BLaER1 (cell line): ENCODE measurements around the gene SLCO3A1.
A peak's percentile ranks its signal among the peaks of the same experiment; 100 is the strongest.

Experiments used
- H3K27ac ChIP-seq: shearing (Covaris generic); formaldehyde crosslinking; 2 replicates; pipeline ENCODE4 v1.8.1; 2022
- H3K27me3 ChIP-seq: shearing (Covaris generic); formaldehyde crosslinking; 2 replicates; pipeline ENCODE4 v1.8.1; 2022
- H3K36me3 ChIP-seq: shearing (Covaris generic); formaldehyde crosslinking; 2 replicates; pipeline ENCODE4 v1.8.1; 2022
- H3K4me1 ChIP-seq: shearing (Covaris generic); formaldehyde crosslinking; 2 replicates; pipeline ENCODE4 v1.8.1; 2022
- H3K4me2 ChIP-seq: shearing (Covaris generic); formaldehyde crosslinking; 2 replicates; pipeline ENCODE4 v1.8.1; 2022
- H3K4me3 ChIP-seq: shearing (Covaris generic); formaldehyde crosslinking; 2 replicates; pipeline ENCODE4 v1.8.1; 2022
- H3K9ac ChIP-seq: shearing (Covaris generic); formaldehyde crosslinking; 2 replicates; pipeline ENCODE4 v1.8.1; 2022
- H3K9me3 ChIP-seq: shearing (Covaris generic); formaldehyde crosslinking; 2 replicates; pipeline ENCODE4 v1.8.1; 2022
- H4K20me1 ChIP-seq: shearing (Covaris generic); formaldehyde crosslinking; 2 replicates; pipeline ENCODE4 v1.8.1; 2022
- Cebpa-rat ChIP-seq: shearing (Covaris generic); IDR thresholded peaks from 2 replicates; pipeline ENCODE4 v1.8.1; 2022

The SLCO3A1 gene

DNA sequence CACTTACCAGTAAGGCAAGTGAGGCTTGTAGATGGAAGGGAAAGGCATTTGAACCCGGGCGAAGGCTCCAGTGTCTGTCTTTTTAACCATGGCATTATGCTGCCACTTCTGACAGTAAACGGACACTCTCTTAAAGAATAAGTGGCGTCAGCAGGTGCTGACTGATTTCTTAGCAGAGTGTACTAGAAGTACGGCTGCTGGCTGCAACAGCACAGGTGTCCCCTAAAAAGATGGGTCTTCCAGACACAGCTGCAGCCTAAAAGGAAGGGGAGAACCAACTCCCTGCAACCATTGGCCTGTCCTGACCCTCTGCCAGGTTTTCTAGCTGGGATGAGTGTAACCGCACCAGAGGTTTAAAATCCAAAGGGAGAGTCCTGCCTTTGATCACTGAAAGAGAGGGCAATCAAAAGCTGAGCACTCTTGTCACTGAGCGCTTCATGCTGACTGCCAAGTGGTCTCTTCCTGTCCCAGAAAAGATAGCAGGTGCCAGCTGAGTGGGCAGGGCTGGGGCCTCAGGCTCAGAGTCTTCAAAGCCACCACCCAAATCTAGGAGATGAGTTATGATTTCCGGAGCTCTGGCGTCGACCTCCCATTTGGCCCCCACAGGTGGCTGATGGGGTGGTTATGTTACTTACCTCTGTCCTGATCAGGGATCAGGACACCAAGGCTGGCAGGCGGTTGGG lies 255.8 kb downstream of the SLCO3A1 start:
- Histone ChIP-seq H3K4me1 (peaks cover 43% of the 10 kb centered on the region), H3K4me2 (peak overlapping the region; percentile 67), H3K4me3 (no peak overlapping the region), H4K20me1 (no peaks in the 10 kb centered on the region), H3K27me3 (no peaks in the 10 kb centered on the region), H3K9me3 (no peaks in the 10 kb centered on the region), H3K36me3 (no peaks in the 10 kb centered on the region), H3K27ac (no peak overlapping the region; the same call in 1 of the 2 replicates), H3K9ac (no peak overlapping the region)
- no peak for TF ChIP-seq Cebpa-rat

DNA sequence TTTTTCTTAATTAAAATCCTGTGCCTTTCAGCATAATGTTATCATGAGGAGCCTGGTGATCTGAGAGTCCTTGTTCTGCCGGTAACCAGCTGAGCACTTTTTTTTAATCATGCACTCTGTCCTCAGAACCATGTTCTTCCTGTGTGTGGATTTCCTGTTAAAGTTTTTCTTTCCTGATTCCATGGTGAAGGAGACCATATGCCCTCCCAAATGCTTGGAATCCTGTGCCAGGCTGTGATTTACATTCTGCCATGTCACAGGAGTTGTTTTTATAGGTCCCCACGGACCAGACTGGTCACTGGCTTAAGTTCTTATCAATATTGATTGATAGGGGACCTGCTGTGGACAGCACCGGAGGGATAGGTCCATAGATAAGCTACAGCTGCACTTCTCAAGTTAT lies 257.8 kb downstream of the SLCO3A1 start:
- Histone ChIP-seq H4K20me1 (no peaks in the 10 kb centered on the region), H3K4me3 (no peak overlapping the region), H3K27ac (no peak overlapping the region), H3K27me3 (no peaks in the 10 kb centered on the region), H3K36me3 (0 out of 2 replicates have a peak, but pooled peaks cover 4% of the 10 kb centered on the region), H3K9ac (no peak overlapping the region), H3K4me1 (peaks cover 43% of the 10 kb centered on the region), H3K9me3 (no peaks in the 10 kb centered on the region), H3K4me2 (peak overlapping the region; percentile 67)
- TF ChIP-seq Cebpa-rat: no peak

DNA sequence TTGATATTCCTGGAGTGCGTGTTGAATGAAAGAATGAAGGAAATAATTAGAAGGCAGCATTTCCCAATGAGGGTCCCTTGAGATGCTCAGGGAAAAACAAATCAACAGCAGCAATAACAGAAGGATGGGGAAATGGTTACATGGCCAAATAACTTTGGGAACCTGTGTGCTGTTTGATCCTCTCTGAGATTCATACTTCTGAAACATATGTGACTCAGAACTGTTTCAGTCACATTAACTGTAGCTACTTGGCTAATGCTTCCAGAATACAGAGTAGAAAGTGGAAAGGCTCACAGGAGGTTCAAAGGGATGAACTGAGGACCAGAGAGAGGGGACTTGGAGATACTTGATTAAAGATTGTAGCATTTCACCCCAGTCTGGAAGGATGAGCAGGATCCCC lies 258.2 kb downstream of the SLCO3A1 start:
- no peak overlapping the region for H3K4me3 ChIP-seq
- H3K4me1 ChIP-seq: peaks cover 43% of the 10 kb centered on the region
- no peaks in the 10 kb centered on the region for H3K27me3 ChIP-seq

DNA sequence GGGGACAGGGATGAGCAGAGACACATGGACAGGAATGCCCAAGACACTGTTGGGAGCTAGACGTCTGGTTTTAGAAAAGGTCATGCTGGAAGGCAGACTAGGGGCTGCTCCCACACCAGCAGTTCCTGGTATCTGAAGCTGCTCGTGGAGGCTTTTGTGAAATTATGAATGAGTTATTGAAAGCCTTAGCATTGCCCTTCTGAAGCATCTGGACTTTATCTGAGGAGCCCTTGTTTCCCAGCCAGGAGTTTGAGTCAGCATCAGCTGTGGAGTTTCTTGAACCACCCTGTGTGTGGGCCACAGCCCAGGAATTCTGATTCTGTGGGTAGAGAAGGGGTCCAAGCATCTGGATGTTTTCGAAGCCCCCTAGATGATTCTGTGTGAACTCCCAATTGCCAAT lies 258.7 kb downstream of the SLCO3A1 start:
- Histone ChIP-seq H3K4me1 (peaks cover 43% of the 10 kb centered on the region), H3K36me3 (0 out of 2 replicates have a peak, but pooled peaks cover 4% of the 10 kb centered on the region), H3K27ac (no peak overlapping the region), H3K27me3 (no peaks in the 10 kb centered on the region), H3K4me2 (no peak overlapping the region), H3K9ac (no peak overlapping the region), H4K20me1 (no peaks in the 10 kb centered on the region), H3K9me3 (no peaks in the 10 kb centered on the region), H3K4me3 (no peak overlapping the region)
- no peak for TF ChIP-seq Cebpa-rat

More for the DNA sequence above, 258.2 kb downstream of the SLCO3A1 start:
- H3K4me2 ChIP-seq: peak overlapping the region; percentile 67
- H3K9me3 ChIP-seq: no peaks in the 10 kb centered on the region
- H3K9ac ChIP-seq: no peak overlapping the region
- no peak for TF ChIP-seq Cebpa-rat
- no peaks in the 10 kb centered on the region for H4K20me1 ChIP-seq
- 0 out of 2 replicates have a peak, but pooled peaks cover 4% of the 10 kb centered on the region for H3K36me3 ChIP-seq
- no peak overlapping the region for H3K27ac ChIP-seq

DNA sequence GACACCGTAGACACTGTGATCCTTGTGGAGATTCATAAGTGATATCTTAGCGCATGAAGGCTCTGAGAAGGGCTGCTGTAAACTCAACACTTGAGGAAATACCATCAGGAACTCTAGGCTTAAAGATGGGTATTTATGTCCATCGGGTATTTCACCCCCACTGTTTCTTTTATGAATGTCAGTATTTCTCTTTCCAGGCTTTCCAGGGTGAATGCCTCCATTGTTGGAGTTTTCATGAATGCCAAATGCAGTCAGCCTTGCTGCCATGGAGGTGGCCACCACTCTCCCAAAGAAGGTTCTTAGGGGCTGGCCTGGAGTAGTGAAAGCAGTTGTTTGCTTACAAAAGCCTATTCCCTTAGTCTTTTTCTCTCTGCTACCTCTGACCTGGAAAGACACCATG lies 259.2 kb downstream of the SLCO3A1 start:
- Histone ChIP-seq H4K20me1 (no peaks in the 10 kb centered on the region), H3K4me1 (peaks cover 43% of the 10 kb centered on the region), H3K27me3 (no peaks in the 10 kb centered on the region), H3K27ac (no peak overlapping the region), H3K9me3 (no peaks in the 10 kb centered on the region), H3K36me3 (0 out of 2 replicates have a peak, but pooled peaks cover 4% of the 10 kb centered on the region), H3K9ac (no peak overlapping the region), H3K4me2 (no peak overlapping the region), H3K4me3 (no peak overlapping the region)
- no peak for TF ChIP-seq Cebpa-rat

DNA sequence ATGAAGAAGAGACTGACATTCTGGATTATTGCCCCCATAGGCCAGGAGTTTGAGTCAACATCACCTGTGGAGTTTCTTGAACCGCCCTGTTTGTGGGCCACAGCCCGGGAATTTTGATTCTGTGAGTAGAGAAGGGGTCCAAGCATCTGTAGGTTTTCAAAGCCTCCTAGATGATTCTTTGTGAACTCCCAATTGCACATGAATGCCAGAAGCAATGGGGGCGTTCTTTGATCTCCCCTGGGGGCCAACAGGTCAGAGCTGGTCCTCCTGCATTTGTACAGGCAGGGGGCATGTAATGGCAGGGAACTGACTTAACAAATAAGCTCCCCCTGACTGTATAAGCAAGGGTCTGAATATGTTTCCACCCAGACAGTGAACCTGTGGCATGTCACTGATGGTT lies 260.3 kb downstream of the SLCO3A1 start:
- H3K27ac ChIP-seq: no peak overlapping the region
- H3K4me3 ChIP-seq: no peak overlapping the region
- H3K9me3 ChIP-seq: no peaks in the 10 kb centered on the region
- H3K4me1 ChIP-seq: peaks cover 32% of the 10 kb centered on the region
- no peaks in the 10 kb centered on the region for H3K27me3 ChIP-seq
- H3K9ac ChIP-seq: no peak overlapping the region
- no peak overlapping the region for H3K4me2 ChIP-seq
- no peaks in the 10 kb centered on the region for H4K20me1 ChIP-seq
- TF ChIP-seq Cebpa-rat: no peak
- H3K36me3 ChIP-seq: 0 out of 2 replicates have a peak, but pooled peaks cover 4% of the 10 kb centered on the region

DNA sequence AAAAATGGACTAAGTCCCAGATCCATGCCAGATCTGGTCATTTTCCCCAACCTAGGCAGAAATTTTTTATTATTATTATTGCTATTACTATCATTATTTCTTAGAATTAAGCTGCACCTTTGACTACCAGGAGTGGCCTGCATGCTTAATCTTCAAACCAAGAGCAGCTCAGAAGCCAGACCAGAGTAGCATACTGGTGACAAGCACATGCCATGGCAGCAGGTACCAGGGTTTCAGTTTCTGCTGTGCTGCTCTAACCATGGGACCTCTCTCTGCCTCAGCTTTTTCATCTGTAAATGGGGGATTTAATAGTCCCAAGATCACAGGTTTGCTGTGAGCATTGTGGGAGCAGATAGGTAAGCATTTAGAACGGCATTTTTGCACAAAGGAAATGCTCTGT lies 262.3 kb downstream of the SLCO3A1 start:
- no peak overlapping the region for H3K4me3 ChIP-seq
- TF ChIP-seq Cebpa-rat: no peak
- H3K36me3 ChIP-seq: 0 out of 2 replicates have a peak, but pooled peaks cover 4% of the 10 kb centered on the region
- no peak overlapping the region for H3K9ac ChIP-seq
- no peaks in the 10 kb centered on the region for H3K9me3 ChIP-seq
- peaks cover 12% of the 10 kb centered on the region for H3K4me1 ChIP-seq
- H3K27ac ChIP-seq: no peak overlapping the region
- no peaks in the 10 kb centered on the region for H3K27me3 ChIP-seq
- no peak overlapping the region for H3K4me2 ChIP-seq
- no peaks in the 10 kb centered on the region for H4K20me1 ChIP-seq

DNA sequence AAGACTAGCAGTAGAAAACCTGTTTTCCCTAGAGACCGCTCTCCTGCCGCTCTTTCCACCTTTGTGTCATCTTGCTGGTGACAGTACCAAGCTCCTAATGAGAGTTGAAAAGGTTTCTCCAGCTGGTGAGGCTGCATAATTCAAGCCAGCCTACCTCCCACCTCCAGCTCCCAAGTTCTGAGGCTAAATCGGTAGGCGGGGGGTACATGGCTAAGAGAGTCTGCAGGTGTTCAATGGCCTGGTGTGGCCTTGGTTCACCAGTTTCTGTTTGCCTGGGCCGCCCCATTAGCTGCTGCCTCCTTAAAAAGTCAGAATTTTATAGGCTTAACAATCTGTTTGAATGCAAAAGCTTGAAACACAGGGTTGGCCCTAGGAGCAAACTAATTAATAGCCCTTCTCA lies 262.8 kb downstream of the SLCO3A1 start:
- Histone ChIP-seq H3K36me3 (0 out of 2 replicates have a peak, but pooled peaks cover 7% of the 10 kb centered on the region), H3K9ac (no peak overlapping the region), H3K27ac (no peak overlapping the region), H3K4me3 (no peak overlapping the region), H3K4me2 (no peak overlapping the region), H3K27me3 (no peaks in the 10 kb centered on the region), H3K4me1 (peaks cover 7% of the 10 kb centered on the region), H4K20me1 (no peaks in the 10 kb centered on the region), H3K9me3 (no peaks in the 10 kb centered on the region)
- TF ChIP-seq Cebpa-rat: no peak

DNA sequence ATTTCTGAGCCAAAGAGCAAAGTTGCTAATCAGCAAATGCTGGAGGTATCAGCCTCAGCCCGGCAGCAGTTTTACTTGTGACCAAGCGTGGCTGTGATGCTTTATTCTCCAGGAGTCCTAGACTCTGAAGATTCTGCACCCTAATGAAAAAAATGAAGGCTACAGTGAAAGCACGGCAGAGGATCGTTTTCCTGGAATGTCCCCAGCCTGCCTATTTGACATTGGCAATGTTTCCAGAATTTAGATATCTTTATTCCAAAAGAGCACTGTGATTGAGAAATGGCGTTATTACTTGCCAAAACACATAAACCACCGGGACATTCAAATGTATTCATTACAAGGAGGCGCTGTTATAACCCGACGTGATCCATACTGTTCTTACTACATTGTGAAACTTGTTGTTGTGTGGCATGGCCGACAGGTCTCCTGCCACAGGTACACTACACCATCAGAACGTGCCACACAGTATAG lies 263.8 kb downstream of the SLCO3A1 start:
- H4K20me1 ChIP-seq: no peaks in the 10 kb centered on the region
- H3K27me3 ChIP-seq: no peaks in the 10 kb centered on the region
- no peak overlapping the region for H3K9ac ChIP-seq
- H3K4me3 ChIP-seq: no peak overlapping the region
- H3K36me3 ChIP-seq: peaks cover 17% of the 10 kb centered on the region; the same call in 1 of the 2 replicates
- no peaks in the 10 kb centered on the region for H3K9me3 ChIP-seq
- no peaks in the 10 kb centered on the region; the same call in 1 of the 2 replicates for H3K4me1 ChIP-seq
- no peak overlapping the region for H3K27ac ChIP-seq
- no peak for TF ChIP-seq Cebpa-rat
- no peak overlapping the region for H3K4me2 ChIP-seq

DNA sequence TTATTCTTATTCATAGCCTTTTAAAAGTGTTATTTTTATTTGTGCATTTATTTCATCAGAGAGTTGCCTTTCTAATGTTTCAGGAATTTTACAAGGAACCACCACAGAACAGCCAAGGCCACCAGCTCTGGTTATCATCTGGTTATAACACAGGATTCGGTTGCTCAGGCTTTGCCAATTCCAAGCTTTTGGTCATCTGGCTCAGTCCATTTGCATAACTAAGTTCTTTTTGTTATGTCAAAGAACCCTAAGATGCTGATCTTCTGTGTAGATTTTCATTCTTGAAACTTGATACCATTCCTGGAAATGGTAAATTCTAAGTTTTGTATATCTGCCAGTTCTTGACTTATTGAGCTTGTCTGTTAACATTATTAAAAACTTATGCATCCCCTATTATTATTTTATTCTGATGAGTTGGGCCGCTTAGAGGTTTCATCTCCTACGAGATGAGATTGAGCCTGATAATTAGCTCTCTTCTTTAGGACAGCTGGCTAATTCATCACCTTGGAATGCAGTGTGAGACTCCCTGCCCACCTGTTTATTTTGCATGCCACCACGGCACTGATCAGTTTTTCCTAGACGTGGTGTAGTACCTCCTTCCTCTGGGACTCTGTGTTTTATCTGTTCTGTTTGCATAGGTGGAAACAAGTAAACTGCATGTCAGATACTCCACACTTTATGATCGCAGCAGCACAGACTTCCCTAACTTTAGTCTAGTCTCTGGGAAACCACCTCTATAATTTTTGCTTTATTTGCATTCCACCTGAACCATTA lies 264.8 kb downstream of the SLCO3A1 start:
- Histone ChIP-seq H3K27me3 (no peaks in the 10 kb centered on the region), H3K9ac (no peak overlapping the region), H4K20me1 (no peaks in the 10 kb centered on the region), H3K4me1 (no peaks in the 10 kb centered on the region; the same call in 1 of the 2 replicates), H3K4me2 (no peak overlapping the region), H3K4me3 (no peak overlapping the region), H3K27ac (no peak overlapping the region), H3K9me3 (no peaks in the 10 kb centered on the region), H3K36me3 (peaks cover 17% of the 10 kb centered on the region; the same call in 1 of the 2 replicates)
- TF ChIP-seq Cebpa-rat: no peak
